ENCODE results near the gene ZBTB24. TPM values are rescaled to one million over a fixed set of nuclear protein-coding genes. Genes with fewer than 3 reads are reported as not detected.

The ZBTB24 gene
- total RNA-seq, 1 donor from 2014 or later: 8.5 TPM

- DNase-seq (no peak), ATAC-seq (no peak)
- H3K36me3 ChIP-seq: peaks cover 38% of the 10 kb centered on the region
- no peaks in the 10 kb centered on the region for H3K27me3 ChIP-seq
- H3K27ac ChIP-seq: no peak overlapping the region
- intact Hi-C loops (cut with DNase I): no loop called here
- H3K9me3 ChIP-seq: no peaks in the 10 kb centered on the region
- H3K4me1 ChIP-seq: peaks cover 20% of the 10 kb centered on the region
- H3K4me3 ChIP-seq: no peak overlapping the region
- no peak for TF ChIP-seq CTCF (IDR thresholded peaks at IDR 0.05)
Measured at GRCh38 chr6:109460161-109460829, 22.7 kb downstream of the ZBTB24 start.

GRCh38 chr6:109458774-109459531 lies 24.1 kb downstream of the ZBTB24 start:
- TF ChIP-seq CTCF (IDR thresholded peaks at IDR 0.05): no peak
- DNase-seq: no peak
- ATAC-seq: no peak
- H3K27ac ChIP-seq: peak overlapping the region; percentile 3
- intact Hi-C loops (cut with DNase I): no loop called here
- no peaks in the 10 kb centered on the region for H3K27me3 ChIP-seq
- H3K36me3 ChIP-seq: peaks cover 25% of the 10 kb centered on the region
- H3K9me3 ChIP-seq: no peaks in the 10 kb centered on the region
- peaks cover 29% of the 10 kb centered on the region for H3K4me1 ChIP-seq
- no peak overlapping the region for H3K4me3 ChIP-seq

GRCh38 chr6:109457562-109457996 lies 25.4 kb downstream of the ZBTB24 start:
- peaks cover 40% of the 10 kb centered on the region for H3K4me1 ChIP-seq
- no peaks in the 10 kb centered on the region for H3K9me3 ChIP-seq
- no peak overlapping the region for H3K4me3 ChIP-seq
- TF ChIP-seq CTCF (IDR thresholded peaks at IDR 0.05): no peak
- no peak for ATAC-seq
- H3K27me3 ChIP-seq: no peaks in the 10 kb centered on the region
- intact Hi-C loops (cut with DNase I): no loop called here
- DNase-seq: no peak
- peaks cover 24% of the 10 kb centered on the region for H3K36me3 ChIP-seq
- peak overlapping the region; percentile 86 for H3K27ac ChIP-seq

DNA sequence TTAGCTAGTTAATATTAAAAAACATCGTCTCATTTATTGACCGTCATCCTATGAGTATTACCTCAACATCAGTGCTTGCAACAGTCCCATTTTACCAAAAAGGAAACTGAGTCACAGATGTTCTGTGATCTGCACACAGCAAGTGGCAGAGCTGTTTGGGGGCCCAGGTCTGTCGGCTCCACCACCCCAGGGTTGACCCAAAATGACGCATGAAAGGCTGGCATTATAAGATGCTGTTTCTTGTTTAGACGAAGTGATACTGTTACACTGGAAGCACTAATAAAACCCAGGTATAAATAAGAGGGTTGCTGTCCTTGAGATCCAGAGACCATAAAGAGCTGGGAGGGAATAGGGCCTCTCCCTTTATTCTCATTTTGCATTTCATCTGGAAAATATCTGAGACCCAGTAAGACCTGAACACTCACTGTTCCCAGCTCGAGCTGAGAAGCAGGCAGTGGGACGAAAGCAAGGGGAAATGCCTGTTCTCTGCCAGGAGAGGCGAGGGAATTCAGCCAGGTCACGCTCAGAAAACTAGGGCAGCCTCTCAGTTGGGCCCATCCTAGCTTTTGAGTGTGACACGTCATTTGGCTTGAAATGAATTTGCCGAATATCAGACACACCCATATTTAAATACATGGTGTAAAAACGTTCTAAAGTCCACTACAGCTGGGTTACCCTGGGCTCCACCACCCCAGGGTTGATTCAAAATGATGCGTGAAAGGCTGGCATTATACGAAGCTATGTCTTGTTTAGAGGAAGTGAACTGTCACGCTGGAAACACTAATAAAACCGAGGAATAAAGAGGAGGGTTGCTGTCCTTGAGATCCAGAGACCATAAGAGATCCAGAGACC lies 26.1 kb downstream of the ZBTB24 start:
- H3K9me3 ChIP-seq: no peaks in the 10 kb centered on the region
- H3K4me1 ChIP-seq: peaks cover 40% of the 10 kb centered on the region
- no peak for DNase-seq
- intact Hi-C loops (cut with DNase I): no loop called here
- TF ChIP-seq CTCF (IDR thresholded peaks at IDR 0.05): no peak
- H3K36me3 ChIP-seq: peaks cover 19% of the 10 kb centered on the region
- H3K27me3 ChIP-seq: no peaks in the 10 kb centered on the region
- H3K4me3 ChIP-seq: peak overlapping the region; percentile 92
- ATAC-seq: peak; percentile 43
- peak overlapping the region; percentile 86 for H3K27ac ChIP-seq

- intact Hi-C loops (cut with DNase I): no loop called here
- DNase-seq (no peak), ATAC-seq (peak; percentile 31)
- Histone ChIP-seq H3K27ac (peak overlapping the region; percentile 86), H3K4me3 (peak overlapping the region; percentile 92), H3K4me1 (peaks cover 40% of the 10 kb centered on the region), H3K27me3 (no peaks in the 10 kb centered on the region), H3K36me3 (peaks cover 18% of the 10 kb centered on the region), H3K9me3 (no peaks in the 10 kb centered on the region)
- no peak for TF ChIP-seq CTCF (IDR thresholded peaks at IDR 0.05)
Measured at GRCh38 chr6:109456111-109456583, 26.9 kb downstream of the ZBTB24 start.
